ENCODE results near the gene TM4SF1.

TM4SF1 gene

DNA sequence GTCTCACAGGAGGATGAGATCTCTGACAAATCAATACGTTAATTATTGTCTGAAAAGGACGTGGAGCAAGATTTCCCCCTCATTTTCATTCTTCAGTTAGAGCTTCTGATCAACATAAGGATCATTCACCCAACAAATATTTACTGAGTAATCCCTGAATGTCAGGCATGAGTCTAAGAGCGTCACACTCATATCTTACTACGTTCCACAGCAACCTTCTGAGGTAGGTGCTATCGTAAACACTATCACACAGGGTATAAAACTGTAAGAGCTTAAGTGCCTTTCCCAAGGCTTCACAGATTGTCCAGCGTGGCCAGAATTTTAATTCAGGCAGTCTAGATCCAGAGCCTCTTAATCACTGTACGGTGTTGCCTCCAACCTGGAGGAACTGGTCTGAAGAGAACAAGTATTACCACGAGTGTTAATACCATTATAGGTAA, 10.6 kb upstream of the TM4SF1 start:
- no peak overlapping the region for H2BK15ac ChIP-seq (replicated peaks; ENCODE audit: low read depth)
- WGBS (ENCODE audit: extremely low coverage, insufficient coverage, low lambda C conversion rate), result no CpG with 5 or more reads among the region's 8 CpGs

GRCh38 chr3:149386299-149386606, 8.8 kb upstream of the TM4SF1 start:
- no peaks in the 10 kb centered on the region for H3K79me1 ChIP-seq (ENCODE audit: low read length)
- DNase-seq, result no peak
- H2AK5ac ChIP-seq (ENCODE audit: low read length), result no peak overlapping the region
- H4K5ac ChIP-seq (ENCODE audit: low read length), result no peak overlapping the region
- H3K4ac ChIP-seq (ENCODE audit: low read depth, low read length), result no peak overlapping the region
- no peaks in the 10 kb centered on the region for H3K79me2 ChIP-seq (ENCODE audit: control insufficient read depth, insufficient read depth, low read length)
- no peak overlapping the region for H2BK120ac ChIP-seq (ENCODE audit: low read depth, low read length)
- no peak overlapping the region for H3K23ac ChIP-seq (ENCODE audit: low read length)
- H3K27me3 ChIP-seq (ENCODE audit: insufficient read depth, low read length, poor library complexity), result no peaks in the 10 kb centered on the region
- H3K56ac ChIP-seq (ENCODE audit: low read length), result no peak overlapping the region
- H2BK15ac ChIP-seq (replicated peaks; ENCODE audit: low read depth), result no peak overlapping the region
- H4K8ac ChIP-seq (ENCODE audit: low read depth, low read length), result no peak overlapping the region
- no peak overlapping the region for H2BK5ac ChIP-seq (ENCODE audit: low read length)
- H3K27ac ChIP-seq (ENCODE audit: low read depth, low read length), result no peak overlapping the region
- no peak overlapping the region for H3K4me2 ChIP-seq (ENCODE audit: low read length)
- no CpG with 5 or more reads among the region's 1 CpG for WGBS (ENCODE audit: extremely low coverage, insufficient coverage, low lambda C conversion rate)
- no peak overlapping the region for H3K18ac ChIP-seq (ENCODE audit: low read length)
- H3K36me3 ChIP-seq (ENCODE audit: control insufficient read depth, insufficient read depth, low read length), result no peaks in the 10 kb centered on the region
- H3K4me3 ChIP-seq (ENCODE audit: low read length), result no peak overlapping the region
- H3K9ac ChIP-seq (ENCODE audit: low read length), result no peak overlapping the region
- peaks cover 6% of the 10 kb centered on the region for H3K4me1 ChIP-seq (ENCODE audit: control insufficient read depth, low read depth, low read length)

More for the DNA sequence above, 10.6 kb upstream of the TM4SF1 start:
- Histone ChIP-seq H2BK5ac (ENCODE audit: low read length) (no peak overlapping the region), H3K4me3 (ENCODE audit: low read length) (no peak overlapping the region), H3K9ac (ENCODE audit: low read length) (no peak overlapping the region), H3K79me1 (ENCODE audit: low read length) (no peaks in the 10 kb centered on the region), H3K27ac (ENCODE audit: low read depth, low read length) (no peak overlapping the region), H3K4me2 (ENCODE audit: low read length) (no peak overlapping the region), H4K8ac (ENCODE audit: low read depth, low read length) (no peak overlapping the region), H3K27me3 (ENCODE audit: insufficient read depth, low read length, poor library complexity) (no peaks in the 10 kb centered on the region), H3K4ac (ENCODE audit: low read depth, low read length) (no peak overlapping the region), H2AK5ac (ENCODE audit: low read length) (no peak overlapping the region), H3K23ac (ENCODE audit: low read length) (no peak overlapping the region), H2BK120ac (ENCODE audit: low read depth, low read length) (no peak overlapping the region), H3K36me3 (ENCODE audit: control insufficient read depth, insufficient read depth, low read length) (no peaks in the 10 kb centered on the region), H3K56ac (ENCODE audit: low read length) (no peak overlapping the region), H3K4me1 (ENCODE audit: control insufficient read depth, low read depth, low read length) (peaks cover 6% of the 10 kb centered on the region), H3K79me2 (ENCODE audit: control insufficient read depth, insufficient read depth, low read length) (no peaks in the 10 kb centered on the region), H4K5ac (ENCODE audit: low read length) (no peak overlapping the region), H3K18ac (ENCODE audit: low read length) (no peak overlapping the region)
- DNase-seq, result no peak

DNA sequence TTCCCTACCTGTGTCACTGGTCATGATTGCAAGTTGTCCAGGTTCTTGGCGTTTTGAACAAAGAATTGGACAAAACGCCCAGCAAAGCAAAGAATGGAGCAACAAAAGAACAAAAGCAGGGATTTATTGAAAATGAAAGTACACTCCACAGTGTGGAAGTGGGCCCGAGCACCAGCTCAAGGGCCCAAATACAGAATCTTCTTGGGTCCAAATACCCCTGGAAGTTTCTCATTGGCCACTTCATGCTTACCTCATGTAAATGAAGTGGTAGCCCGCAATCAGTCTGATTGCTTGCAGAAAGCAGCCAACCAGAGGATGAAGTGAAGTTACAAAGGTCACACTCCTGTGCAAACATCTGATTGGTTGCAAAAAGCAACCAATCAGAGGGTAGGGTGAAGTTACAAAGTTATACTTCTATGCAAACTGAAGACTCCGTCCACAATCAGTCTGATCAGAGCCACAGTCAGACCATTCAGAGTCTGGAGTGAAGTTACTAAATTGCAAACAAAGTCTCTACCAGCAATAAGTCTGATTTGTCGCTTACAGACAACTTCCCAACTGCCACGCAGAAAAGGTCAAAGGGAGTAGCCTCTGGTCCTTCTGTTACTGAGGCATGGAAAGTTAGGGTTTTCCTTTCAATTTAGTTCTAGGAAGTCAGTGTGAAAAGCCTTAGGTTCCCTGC, 8.3 kb upstream of the TM4SF1 start:
- Histone ChIP-seq H2BK120ac (ENCODE audit: low read depth, low read length) (no peak overlapping the region), H2BK5ac (ENCODE audit: low read length) (no peak overlapping the region), H2AK5ac (ENCODE audit: low read length) (no peak overlapping the region), H2BK15ac (replicated peaks; ENCODE audit: low read depth) (no peak overlapping the region), H4K5ac (ENCODE audit: low read length) (no peak overlapping the region), H3K36me3 (ENCODE audit: control insufficient read depth, insufficient read depth, low read length) (no peaks in the 10 kb centered on the region), H3K4me2 (ENCODE audit: low read length) (no peak overlapping the region), H3K4ac (ENCODE audit: low read depth, low read length) (no peak overlapping the region), H3K4me3 (ENCODE audit: low read length) (no peak overlapping the region), H3K79me2 (ENCODE audit: control insufficient read depth, insufficient read depth, low read length) (no peaks in the 10 kb centered on the region), H3K23ac (ENCODE audit: low read length) (no peak overlapping the region), H3K9ac (ENCODE audit: low read length) (no peak overlapping the region), H3K27me3 (ENCODE audit: insufficient read depth, low read length, poor library complexity) (no peaks in the 10 kb centered on the region), H4K8ac (ENCODE audit: low read depth, low read length) (no peak overlapping the region), H3K79me1 (ENCODE audit: low read length) (no peaks in the 10 kb centered on the region), H3K4me1 (ENCODE audit: control insufficient read depth, low read depth, low read length) (peaks cover 6% of the 10 kb centered on the region), H3K27ac (ENCODE audit: low read depth, low read length) (no peak overlapping the region), H3K56ac (ENCODE audit: low read length) (no peak overlapping the region), H3K18ac (ENCODE audit: low read length) (no peak overlapping the region)
- DNase-seq, result no peak
- no CpG with 5 or more reads among the region's 7 CpGs for WGBS (ENCODE audit: extremely low coverage, insufficient coverage, low lambda C conversion rate)

- peak; percentile 28 for DNase-seq
- Histone ChIP-seq H3K27me3 (ENCODE audit: insufficient read depth, low read length, poor library complexity) (no peaks in the 10 kb centered on the region), H3K4me2 (ENCODE audit: low read length) (no peak overlapping the region), H2BK15ac (replicated peaks; ENCODE audit: low read depth) (no peak overlapping the region), H4K5ac (ENCODE audit: low read length) (no peak overlapping the region), H3K27ac (ENCODE audit: low read depth, low read length) (no peak overlapping the region), H3K36me3 (ENCODE audit: control insufficient read depth, insufficient read depth, low read length) (no peaks in the 10 kb centered on the region), H2BK5ac (ENCODE audit: low read length) (no peak overlapping the region), H2AK5ac (ENCODE audit: low read length) (no peak overlapping the region), H3K4me1 (ENCODE audit: control insufficient read depth, low read depth, low read length) (peaks cover 6% of the 10 kb centered on the region), H3K23ac (ENCODE audit: low read length) (no peak overlapping the region), H3K18ac (ENCODE audit: low read length) (no peak overlapping the region), H3K56ac (ENCODE audit: low read length) (no peak overlapping the region), H3K79me1 (ENCODE audit: low read length) (no peaks in the 10 kb centered on the region), H3K9ac (ENCODE audit: low read length) (no peak overlapping the region), H3K4me3 (ENCODE audit: low read length) (no peak overlapping the region), H4K8ac (ENCODE audit: low read depth, low read length) (no peak overlapping the region), H3K4ac (ENCODE audit: low read depth, low read length) (no peak overlapping the region), H2BK120ac (ENCODE audit: low read depth, low read length) (no peak overlapping the region), H3K79me2 (ENCODE audit: control insufficient read depth, insufficient read depth, low read length) (no peaks in the 10 kb centered on the region)
- no CpG with 5 or more reads among the region's 6 CpGs for WGBS (ENCODE audit: extremely low coverage, insufficient coverage, low lambda C conversion rate)
Measured at GRCh38 chr3:149384911-149385321, 7.5 kb upstream of the TM4SF1 start.

DNA sequence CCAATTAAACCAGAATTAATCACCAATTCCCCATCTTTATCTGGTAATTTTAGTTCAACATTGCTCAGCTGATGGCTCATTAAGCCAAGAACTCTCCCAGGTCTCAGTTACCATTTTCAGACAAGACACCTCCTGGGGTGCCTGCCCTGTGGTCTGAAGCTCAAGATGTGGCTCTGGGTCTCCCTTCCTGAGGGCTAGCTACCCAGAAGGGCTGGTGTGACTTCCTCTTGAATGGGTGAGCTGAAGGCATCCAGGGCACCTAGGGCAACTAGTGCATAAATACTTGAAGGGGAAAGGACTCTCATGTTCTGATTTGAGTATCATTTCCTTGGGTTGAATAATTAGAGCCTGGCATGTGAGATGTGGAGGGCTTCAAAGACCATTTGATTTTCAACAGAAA, 6.7 kb upstream of the TM4SF1 start:
- Histone ChIP-seq H3K4me3 (ENCODE audit: low read length) (no peak overlapping the region), H3K27ac (ENCODE audit: low read depth, low read length) (no peak overlapping the region), H3K4ac (ENCODE audit: low read depth, low read length) (no peak overlapping the region), H3K23ac (ENCODE audit: low read length) (no peak overlapping the region), H3K4me2 (ENCODE audit: low read length) (no peak overlapping the region), H3K36me3 (ENCODE audit: control insufficient read depth, insufficient read depth, low read length) (no peaks in the 10 kb centered on the region), H3K4me1 (ENCODE audit: control insufficient read depth, low read depth, low read length) (peaks cover 6% of the 10 kb centered on the region), H3K79me2 (ENCODE audit: control insufficient read depth, insufficient read depth, low read length) (no peaks in the 10 kb centered on the region), H3K9ac (ENCODE audit: low read length) (no peak overlapping the region), H3K18ac (ENCODE audit: low read length) (no peak overlapping the region), H2AK5ac (ENCODE audit: low read length) (no peak overlapping the region), H2BK15ac (replicated peaks; ENCODE audit: low read depth) (no peak overlapping the region), H4K8ac (ENCODE audit: low read depth, low read length) (no peak overlapping the region), H2BK5ac (ENCODE audit: low read length) (no peak overlapping the region), H3K79me1 (ENCODE audit: low read length) (no peaks in the 10 kb centered on the region), H3K27me3 (ENCODE audit: insufficient read depth, low read length, poor library complexity) (no peaks in the 10 kb centered on the region), H3K56ac (ENCODE audit: low read length) (no peak overlapping the region), H4K5ac (ENCODE audit: low read length) (no peak overlapping the region), H2BK120ac (ENCODE audit: low read depth, low read length) (no peak overlapping the region)
- no peak for DNase-seq

- no peak overlapping the region for H2AK5ac ChIP-seq (ENCODE audit: low read length)
- H3K79me1 ChIP-seq (ENCODE audit: low read length), result no peaks in the 10 kb centered on the region
- no peaks in the 10 kb centered on the region for H3K36me3 ChIP-seq (ENCODE audit: control insufficient read depth, insufficient read depth, low read length)
- DNase-seq, result no peak
- H3K56ac ChIP-seq (ENCODE audit: low read length), result no peak overlapping the region
- no peak overlapping the region for H3K9ac ChIP-seq (ENCODE audit: low read length)
- no peak overlapping the region for H4K5ac ChIP-seq (ENCODE audit: low read length)
- H3K27ac ChIP-seq (ENCODE audit: low read depth, low read length), result no peak overlapping the region
- H3K18ac ChIP-seq (ENCODE audit: low read length), result no peak overlapping the region
- H2BK5ac ChIP-seq (ENCODE audit: low read length), result no peak overlapping the region
- H3K79me2 ChIP-seq (ENCODE audit: control insufficient read depth, insufficient read depth, low read length), result no peaks in the 10 kb centered on the region
- H3K4me1 ChIP-seq (ENCODE audit: control insufficient read depth, low read depth, low read length), result peaks cover 2% of the 10 kb centered on the region
- no peak overlapping the region for H2BK15ac ChIP-seq (replicated peaks; ENCODE audit: low read depth)
- H3K27me3 ChIP-seq (ENCODE audit: insufficient read depth, low read length, poor library complexity), result no peaks in the 10 kb centered on the region
- no peak overlapping the region for H4K8ac ChIP-seq (ENCODE audit: low read depth, low read length)
- H3K4me3 ChIP-seq (ENCODE audit: low read length), result no peak overlapping the region
- H2BK120ac ChIP-seq (ENCODE audit: low read depth, low read length), result no peak overlapping the region
- no peak overlapping the region for H3K4ac ChIP-seq (ENCODE audit: low read depth, low read length)
- no peak overlapping the region for H3K4me2 ChIP-seq (ENCODE audit: low read length)
- no peak overlapping the region for H3K23ac ChIP-seq (ENCODE audit: low read length)
Measured at GRCh38 chr3:149383703-149384102, 6.3 kb upstream of the TM4SF1 start.
